ENCODE data around the gene THAP10.

Gene THAP10

DNA sequence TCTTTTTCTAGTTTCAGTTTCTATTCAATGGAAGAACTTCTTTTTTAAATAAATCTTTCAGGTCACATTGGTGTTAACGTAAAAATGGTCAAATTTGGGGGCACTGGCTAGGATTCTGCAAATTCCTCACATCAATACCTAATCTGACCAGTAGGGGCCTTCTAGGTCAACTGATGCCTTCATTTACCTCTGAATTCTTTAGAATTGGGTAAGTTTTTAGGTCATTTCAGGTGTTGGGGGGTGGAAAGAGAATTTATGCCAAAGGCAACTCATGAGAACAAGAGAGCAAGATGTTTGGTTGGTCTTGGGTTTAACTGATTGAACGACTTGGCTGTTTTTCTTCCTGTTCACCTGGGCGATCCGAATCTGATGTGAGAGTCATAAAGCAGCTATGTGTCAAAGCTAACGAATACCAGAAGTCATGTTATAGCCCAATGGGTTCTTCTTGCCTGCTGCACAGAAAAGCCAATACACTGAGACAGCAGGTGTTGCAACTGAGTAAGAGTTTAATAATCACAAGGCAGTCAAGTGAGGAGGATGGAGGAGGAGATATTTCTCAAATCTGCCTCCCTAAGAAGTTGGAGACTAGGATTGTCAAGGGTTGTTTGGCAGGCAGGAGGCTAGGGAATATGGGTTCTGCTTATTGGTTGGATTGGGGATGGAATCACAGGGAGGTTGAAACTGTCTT, 15.7 kb upstream of the THAP10 start:
- no peak for DNase-seq (ENCODE audit: low spot score)

GRCh38 chr15:70906842-70907241, 14.6 kb upstream of the THAP10 start:
- DNase-seq (ENCODE audit: low spot score) = no peak
- no peak for TF ChIP-seq CTCF (IDR thresholded peaks at IDR 0.05; ENCODE audit: extremely low read depth, missing control alignments)

More for the DNA sequence above, 15.7 kb upstream of the THAP10 start:
- TF ChIP-seq CTCF (IDR thresholded peaks at IDR 0.05; ENCODE audit: extremely low read depth, missing control alignments) = no peak

DNA sequence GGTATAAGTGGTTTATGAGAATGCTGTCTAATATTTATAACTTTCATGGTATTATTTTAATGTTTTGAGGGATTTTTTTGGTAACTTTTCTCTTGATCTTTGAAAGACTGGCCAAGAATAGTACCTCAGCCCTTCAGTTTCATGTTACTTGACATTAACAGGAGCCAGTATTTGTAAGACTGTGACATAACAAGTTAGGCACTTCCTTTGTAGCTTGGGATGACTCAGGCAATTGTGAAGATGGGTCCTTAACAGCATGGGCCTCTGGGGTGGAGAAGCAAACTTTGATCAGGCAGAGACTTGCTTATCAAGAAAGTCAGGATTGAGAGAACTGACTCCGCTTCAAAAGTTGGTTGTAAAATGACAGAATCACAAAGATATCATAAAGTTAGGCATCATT, 9.9 kb upstream of the THAP10 start:
- no peak for DNase-seq (ENCODE audit: low spot score)
- TF ChIP-seq CTCF (IDR thresholded peaks at IDR 0.05; ENCODE audit: extremely low read depth, missing control alignments) = no peak

GRCh38 chr15:70892912-70893560, 803 bp upstream of the THAP10 start:
- peak; percentile 39 for DNase-seq (ENCODE audit: low spot score)
- TF ChIP-seq CTCF (IDR thresholded peaks at IDR 0.05; ENCODE audit: extremely low read depth, missing control alignments) = peak; percentile 19

DNA sequence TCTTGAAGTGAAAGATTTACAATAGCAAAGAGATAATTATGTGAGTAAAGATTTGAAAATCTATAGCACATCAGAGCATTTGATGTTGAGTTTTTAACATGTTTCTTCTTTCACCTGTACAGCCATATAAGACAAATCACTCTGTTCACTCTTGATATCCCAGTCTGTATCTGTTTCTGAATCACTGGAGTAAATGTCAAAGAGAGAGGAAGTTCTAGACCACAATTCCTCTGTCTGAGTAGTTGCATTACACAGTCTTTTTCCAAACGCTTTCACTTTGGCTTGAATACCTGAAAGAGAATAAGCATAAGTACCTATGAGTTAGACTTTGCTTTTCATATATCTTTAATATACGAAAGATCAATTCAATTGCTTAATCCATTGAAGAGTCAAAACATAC, 9.9 kb downstream of the THAP10 start:
- no peak for DNase-seq (ENCODE audit: low spot score)
- TF ChIP-seq CTCF (IDR thresholded peaks at IDR 0.05; ENCODE audit: extremely low read depth, missing control alignments) = no peak

DNA sequence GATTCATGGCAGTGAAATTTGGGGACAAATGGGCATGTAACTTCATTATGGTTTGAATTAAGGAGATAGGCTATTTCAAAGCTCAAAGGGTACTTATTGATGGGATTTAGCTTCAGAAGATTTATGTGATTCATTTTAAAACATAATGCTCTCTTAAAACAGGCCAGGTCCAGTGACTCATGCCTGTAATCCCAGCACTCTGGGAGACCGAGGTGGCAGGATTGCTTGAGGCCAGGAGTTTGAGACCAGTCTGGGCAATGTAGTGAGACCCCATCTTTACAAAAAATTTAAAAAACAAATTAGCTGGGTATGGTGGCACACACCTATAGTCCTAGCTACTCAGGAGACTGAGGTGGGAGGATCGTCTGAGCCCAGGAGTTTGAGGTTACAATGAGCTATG, 11.5 kb downstream of the THAP10 start:
- DNase-seq (ENCODE audit: low spot score) = no peak
- no peak for TF ChIP-seq CTCF (IDR thresholded peaks at IDR 0.05; ENCODE audit: extremely low read depth, missing control alignments)

- no peak for TF ChIP-seq CTCF (IDR thresholded peaks at IDR 0.05; ENCODE audit: extremely low read depth, missing control alignments)
- no peak for DNase-seq (ENCODE audit: low spot score)
Measured at GRCh38 chr15:70879401-70879800, 12.8 kb downstream of the THAP10 start.

Measured in GM20000 (cell line).